Kidney tubule cell (primary cell): ENCODE data around the gene SMARCA4.

Source experiments
- DNase-seq: peaks from one replicate; pipeline ENCODE4 v3.0.0-alpha.2; 2018; ENCODE audit warnings: low spot score

The SMARCA4 gene

DNA sequence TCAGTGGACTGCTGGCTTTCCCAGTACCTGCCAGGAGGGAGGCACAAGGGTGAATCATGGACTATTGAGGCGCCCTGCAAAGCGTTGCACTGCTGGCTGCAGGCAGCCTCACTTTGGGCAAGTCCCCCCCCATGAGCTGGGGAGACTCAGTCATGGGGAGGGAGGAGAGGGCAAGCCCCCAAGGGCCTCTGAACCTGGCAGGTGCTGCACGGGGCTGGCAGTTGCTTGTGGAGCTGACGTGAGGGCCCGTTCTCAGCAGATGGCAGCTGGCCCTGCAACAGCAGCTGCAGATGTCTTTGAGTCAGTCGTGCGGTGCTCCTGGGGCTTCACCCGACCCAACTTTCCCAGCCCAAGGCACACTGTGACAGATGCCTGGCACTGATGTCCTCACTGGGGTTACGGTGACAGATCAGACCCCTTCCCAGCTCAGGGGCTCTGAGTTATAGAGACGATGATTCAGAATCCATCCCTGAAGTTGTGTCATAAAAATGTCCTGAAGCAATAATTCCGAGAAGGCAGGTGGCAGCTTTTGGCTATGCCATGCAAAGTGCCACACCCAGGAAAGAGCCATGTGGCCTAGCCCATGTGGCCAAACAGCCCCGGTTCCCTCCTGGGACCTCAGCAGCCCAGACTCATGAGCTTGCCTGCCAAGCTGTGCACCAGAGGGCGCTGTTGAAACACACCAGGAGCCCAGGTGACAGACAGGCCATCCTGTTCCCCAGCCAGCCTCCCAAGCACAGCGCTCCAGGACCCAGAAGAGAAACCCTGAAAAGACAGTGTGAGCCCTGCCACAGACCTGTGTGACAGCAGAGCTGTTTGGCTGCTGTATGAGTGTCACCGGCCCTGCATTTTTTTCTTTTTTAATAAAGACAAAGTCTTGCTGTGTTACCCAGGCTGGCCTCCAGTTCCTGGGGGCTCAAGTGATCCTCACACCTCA is 74.9 kb downstream of the SMARCA4 start:
- peak; percentile 85 for DNase-seq

DNA sequence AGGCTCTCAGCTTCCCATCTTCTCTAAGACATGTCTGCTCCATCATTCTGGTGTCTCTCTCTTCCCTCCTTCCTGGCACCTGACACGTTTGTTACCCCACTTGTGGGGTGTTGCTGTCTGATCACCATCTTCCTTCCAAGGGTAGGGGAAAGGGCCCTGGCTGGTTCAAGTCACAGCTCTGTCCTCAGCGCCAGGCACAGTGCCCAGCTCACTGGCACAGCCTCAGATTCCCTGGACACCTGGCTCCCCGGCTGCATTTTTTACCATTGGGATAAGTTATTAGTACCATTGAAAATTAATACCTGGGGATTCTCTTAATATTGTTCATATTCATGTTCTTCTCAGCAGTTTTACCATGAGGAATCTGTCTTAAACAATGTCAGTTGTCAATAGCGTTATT is 77.7 kb downstream of the SMARCA4 start:
- DNase-seq: no peak

DNA sequence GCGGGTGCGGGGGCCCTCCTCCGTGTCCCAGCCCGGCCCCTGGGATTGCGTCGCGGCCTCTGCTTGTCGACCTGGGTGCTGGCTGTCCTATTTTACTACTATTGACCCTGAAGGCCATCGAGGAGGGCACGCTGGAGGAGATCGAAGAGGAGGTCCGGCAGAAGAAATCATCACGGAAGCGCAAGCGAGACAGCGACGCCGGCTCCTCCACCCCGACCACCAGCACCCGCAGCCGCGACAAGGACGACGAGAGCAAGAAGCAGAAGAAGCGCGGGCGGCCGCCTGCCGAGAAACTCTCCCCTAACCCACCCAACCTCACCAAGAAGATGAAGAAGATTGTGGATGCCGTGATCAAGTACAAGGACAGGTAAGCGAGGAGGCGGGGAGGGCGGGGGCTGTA is 80.4 kb downstream of the SMARCA4 start:
- DNase-seq: no peak

DNA sequence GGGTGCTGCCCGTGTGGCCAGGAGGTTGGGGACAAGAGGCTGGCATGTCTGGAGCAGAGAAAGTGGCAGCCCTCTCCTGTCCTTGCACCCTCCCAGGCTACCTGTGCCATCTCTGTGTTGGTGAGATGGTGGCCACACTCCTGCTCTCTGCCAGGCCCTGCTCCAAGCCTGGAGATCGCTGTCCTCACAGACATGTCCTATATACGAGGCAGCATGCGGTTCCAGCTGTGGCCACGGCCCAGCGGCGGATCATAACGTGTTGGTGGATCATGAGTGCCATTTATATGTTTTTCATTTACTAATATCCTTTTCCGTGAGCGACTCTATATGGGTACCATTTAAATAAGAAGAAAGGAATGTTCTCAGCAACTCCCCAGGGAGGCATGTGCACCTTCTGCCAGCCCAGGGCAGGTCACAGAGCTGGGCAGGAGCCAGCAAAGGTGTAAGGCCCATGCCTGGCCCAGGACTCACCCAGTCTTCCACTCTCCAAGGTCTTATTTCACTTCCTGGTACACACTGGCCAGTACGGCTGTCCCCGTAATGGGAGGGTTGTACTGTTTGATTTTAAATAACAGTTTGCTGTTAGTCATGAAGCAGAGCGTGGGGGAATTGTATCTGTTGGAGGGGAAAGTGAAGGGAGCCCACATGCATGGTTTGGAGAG is 81.3 kb downstream of the SMARCA4 start:
- DNase-seq: peak; percentile 75

DNA sequence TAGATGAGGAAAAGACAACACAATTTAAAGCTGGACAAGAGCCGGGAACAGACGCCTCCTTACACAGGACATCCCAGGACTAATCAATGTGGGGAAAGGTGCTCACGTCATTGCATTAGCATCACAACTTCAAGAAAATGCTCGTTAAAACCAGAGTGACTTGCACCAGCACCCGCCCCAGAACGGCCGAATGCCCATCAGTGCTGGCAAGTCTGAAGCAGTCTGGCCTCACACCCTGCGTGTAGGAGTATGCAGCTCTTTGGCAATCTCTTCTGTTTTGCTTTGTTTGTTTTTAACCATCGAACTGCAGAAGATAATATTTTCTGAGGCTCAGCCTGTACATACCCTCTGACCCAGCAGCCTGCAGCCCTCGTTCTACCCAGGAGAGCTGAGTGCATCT is 83.6 kb downstream of the SMARCA4 start:
- DNase-seq: no peak

DNA sequence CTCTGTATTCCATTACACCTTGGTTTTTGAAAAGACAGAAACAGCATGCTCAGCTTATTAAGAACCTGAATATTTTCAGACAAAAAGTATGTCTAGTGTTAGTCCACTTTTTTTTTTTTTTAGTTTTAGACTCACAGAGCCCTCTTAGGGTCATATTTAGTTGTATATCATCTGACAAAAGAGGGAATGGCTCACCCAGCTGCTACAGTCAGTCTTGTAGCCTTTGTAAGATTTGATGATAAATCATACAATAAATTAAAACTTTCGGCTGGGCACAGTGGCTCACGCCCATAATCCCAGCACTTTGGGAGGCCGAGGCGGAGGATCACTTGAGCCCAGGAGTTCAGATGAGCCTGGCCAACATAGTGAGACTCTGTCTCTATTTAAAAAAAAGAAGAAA is 84.7 kb downstream of the SMARCA4 start:
- no peak for DNase-seq

DNA sequence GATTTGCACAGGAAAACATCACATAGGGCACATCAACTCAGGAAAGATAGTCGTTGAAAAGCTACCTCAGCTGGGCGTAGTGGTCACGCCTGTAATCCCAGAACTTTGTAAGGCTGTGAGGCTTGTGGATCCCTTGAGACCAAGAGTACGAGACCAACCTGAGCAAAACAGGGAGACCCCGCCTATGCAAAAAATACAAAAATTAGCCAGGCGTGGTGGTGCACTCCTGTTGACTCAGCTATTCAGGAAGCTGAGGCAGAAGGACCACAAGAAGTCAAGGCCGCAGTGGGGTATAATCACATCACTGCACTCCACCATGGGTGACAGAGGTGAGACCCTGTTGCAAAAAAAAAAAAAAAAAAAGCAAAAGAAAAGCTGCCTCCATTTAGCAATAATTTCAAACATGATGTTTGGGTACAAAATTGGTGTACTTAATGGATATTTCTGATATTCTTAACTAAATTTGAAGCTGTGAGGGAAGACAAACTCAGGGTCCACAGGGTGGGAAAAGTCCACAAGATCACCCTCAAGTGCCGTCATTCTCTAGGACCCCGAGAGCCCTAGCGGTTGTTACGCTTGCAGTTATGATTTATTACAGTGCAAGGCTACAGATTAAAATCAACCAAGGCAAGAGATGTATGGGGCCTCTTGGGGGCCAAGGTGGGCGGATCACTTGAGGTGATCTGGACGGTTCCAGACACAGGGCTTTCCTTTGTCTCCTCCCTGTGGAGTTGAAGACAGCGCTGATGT is 86.0 kb downstream of the SMARCA4 start:
- DNase-seq: no peak

DNA sequence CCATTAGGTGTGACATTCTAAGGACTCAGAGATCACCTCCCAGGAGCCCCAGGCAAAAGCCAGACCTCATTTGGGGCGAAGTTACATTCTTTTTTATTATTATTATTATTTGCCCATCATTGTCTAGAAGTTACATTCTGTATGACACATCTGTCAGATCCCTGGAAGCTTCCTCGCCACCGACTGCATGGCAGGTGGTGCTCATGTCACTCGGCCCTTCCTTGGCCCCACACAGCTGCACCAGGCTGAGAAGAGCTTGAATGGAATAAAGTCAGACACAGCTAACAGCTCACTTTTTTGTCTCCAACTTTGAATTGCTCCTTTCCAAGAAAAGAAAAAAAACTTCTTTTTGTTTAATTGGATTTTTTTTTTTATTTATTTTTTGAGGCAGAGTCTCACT is 87.0 kb downstream of the SMARCA4 start:
- DNase-seq: no peak

DNA sequence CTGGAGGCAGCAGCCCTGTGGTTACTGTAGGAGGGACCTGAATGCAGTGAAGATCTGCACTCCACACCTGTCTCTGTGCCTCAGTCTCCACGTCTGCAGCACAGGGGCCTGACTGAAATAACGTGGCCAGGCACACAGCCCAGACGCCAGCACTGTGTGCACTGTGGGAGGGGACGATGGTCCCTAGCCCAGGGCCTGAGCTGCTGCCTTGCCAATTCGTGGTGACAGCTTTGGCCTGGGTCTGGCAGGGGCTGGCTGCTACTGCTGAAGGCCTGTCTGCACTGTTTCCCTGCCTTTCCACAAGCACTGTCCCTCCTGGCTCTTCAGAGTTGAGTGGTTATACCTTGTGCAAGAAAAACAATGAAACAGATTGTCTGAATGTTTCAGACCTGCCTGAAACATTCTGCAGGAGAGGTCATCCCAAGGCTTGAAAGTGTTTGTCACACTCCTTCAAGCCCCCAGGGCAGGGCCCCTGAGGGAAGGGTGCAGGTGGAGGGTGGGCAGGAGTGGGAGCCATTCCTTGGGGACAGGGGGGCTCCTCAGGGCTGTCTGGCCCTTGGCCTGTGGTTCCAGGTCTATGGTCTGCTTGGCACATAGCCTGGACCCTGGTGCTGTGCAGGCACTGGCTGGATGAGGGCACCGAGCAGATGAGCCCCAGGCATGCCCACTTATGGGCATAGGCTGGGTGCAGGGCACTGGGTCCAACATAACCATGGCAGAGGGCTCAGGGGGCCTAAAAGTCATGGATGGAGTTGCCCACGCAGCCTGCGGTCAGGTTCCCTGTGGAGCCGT is 89.7 kb downstream of the SMARCA4 start:
- no peak for DNase-seq

DNA sequence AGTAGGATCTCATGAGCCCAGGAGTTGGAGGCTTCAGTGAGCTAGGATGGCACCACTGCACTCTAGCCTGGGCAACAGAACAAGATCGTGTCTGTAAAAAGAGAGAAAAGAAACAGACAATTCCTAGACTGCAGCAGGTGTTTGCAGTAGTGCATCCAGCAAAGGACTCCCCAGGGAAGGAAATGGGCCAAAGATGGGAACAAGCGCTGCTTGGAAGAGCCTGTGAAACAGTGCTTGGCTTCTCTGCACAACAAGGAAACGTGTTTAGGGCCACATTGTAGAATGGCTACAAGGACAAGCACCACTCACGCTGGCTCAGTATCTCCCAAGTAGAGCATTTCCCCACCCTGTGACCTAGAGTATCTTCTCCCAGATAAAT is 93.0 kb downstream of the SMARCA4 start:
- DNase-seq: no peak

DNA sequence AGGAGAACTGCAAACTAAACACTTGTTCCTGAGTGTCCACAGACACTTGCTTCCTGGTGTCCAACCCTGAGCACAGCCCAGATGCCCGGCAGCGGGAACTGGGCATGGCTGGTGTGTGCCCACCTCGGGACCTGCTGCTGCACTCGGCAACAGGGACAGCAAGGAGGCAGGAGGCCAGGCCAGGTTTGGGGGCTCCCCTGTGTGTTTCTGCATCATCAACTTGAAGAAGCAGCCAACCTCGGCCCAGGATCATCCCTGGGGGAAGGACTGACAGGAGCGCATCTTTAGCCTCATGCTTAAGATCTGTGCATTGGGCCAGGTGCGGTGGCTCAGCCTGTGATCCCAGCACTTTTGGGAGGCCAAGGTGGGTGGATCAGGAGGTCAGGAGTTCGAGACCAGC is 93.4 kb downstream of the SMARCA4 start:
- DNase-seq: no peak

DNA sequence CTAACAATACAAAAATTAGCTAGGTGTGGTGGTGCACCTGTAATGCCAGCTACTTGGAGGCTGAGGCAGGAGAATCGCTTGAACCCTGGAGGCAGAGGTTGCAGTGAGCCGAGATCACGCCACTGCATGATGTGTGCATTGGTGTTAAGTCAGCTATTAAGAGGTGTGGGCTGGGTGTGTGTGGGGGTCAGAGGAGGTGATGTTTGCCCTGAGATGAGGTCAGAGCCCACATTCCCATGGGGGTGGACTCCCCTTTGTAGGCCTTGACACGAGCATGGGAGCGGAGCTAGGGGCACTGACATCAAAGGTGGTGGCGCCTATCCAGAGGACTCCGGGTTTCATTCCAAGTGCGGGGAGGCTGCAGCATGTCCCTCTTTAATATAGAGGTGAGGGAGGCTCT is 93.8 kb downstream of the SMARCA4 start:
- no peak for DNase-seq

DNA sequence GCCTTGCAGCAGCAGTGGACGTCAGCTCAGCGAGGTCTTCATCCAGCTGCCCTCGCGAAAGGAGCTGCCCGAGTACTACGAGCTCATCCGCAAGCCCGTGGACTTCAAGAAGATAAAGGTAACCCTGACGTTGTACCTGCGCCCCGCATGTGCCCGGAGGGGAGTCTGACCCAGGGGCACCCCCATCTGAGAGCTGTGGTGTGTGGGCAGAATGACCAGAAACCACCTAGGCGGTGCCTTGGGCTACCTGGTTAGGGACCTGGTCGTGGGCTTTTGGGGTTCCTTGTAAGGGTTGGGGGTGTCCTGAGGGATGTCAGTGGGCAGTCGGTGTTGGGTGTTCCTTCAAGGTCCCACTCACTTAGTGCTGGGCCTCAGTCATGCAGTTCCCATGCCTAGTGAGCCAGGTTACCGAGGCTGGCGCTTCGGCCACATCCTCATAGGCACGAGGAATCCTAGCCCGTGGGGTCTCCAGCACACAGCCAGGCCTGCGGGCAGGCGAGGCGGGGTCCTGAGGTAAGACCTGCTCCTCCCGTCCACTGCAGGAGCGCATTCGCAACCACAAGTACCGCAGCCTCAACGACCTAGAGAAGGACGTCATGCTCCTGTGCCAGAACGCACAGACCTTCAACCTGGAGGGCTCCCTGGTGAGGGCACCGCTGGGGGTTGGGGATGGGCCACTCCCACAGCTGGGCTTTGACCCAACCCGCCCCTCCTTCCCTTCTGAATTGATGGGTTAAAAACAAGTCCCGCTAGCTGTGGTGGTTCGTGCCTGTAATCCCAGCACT is 97.6 kb downstream of the SMARCA4 start:
- DNase-seq: no peak

DNA sequence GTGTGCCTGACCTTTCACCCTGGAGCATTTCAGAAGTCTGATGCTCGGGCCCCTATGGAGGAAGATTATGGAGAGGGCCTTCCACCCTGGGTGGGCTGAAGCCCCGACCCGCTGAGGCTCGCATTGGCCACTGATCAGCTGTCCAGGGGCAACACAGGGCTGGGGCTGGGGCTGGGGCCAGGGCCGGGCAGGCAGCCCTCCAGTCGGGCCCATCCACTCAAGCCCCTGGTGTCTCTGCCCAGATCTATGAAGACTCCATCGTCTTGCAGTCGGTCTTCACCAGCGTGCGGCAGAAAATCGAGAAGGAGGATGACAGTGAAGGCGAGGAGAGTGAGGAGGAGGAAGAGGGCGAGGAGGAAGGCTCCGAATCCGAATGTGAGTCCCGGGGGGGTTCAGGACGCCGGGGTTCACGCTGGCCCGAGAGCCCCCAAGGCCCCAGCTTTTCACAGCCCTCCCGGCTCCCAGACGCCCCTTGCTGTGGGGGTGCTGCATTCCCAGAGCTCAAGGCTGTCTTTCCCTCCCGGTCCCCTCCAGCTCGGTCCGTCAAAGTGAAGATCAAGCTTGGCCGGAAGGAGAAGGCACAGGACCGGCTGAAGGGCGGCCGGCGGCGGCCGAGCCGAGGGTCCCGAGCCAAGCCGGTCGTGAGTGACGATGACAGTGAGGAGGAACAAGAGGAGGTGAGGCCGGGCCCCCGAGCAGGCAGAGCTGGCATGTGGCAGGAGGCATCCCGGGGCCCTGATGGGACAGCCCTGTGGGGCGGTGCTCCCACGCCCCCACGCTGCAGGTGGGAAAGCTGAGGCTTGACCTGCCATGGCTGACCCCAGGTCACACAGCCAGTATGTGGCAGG is 98.9 kb downstream of the SMARCA4 start:
- DNase-seq: no peak

DNA sequence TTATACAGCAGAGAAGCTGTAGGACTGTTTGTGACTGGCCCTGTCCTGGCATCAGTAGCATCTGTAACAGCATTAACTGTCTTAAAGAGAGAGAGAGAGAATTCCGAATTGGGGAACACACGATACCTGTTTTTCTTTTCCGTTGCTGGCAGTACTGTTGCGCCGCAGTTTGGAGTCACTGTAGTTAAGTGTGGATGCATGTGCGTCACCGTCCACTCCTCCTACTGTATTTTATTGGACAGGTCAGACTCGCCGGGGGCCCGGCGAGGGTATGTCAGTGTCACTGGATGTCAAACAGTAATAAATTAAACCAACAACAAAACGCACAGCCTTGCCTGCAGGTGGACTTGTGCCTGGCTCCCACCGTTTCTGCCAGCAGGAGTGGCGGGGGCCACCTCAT is 101.1 kb downstream of the SMARCA4 start:
- no peak for DNase-seq

DNA sequence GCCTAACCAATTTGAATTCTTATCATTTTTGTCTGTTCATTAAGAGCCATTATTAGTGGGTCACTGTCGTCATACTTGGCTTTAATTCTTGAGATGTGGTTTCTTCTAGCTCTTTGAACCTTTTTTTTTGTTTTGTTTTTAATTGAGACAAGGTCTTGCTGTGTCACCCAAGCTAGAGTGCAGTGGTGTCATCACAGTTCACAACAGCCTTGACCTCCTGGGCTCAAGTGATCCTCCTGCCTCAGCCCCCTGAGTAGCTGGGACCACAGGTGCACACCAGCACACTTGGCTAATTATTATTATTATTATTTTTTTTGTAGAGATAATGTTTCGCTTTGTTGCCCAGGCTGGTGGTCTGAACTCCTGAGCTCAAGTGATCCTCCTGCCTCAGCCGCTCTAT is 102.6 kb downstream of the SMARCA4 start:
- DNase-seq: no peak

DNA sequence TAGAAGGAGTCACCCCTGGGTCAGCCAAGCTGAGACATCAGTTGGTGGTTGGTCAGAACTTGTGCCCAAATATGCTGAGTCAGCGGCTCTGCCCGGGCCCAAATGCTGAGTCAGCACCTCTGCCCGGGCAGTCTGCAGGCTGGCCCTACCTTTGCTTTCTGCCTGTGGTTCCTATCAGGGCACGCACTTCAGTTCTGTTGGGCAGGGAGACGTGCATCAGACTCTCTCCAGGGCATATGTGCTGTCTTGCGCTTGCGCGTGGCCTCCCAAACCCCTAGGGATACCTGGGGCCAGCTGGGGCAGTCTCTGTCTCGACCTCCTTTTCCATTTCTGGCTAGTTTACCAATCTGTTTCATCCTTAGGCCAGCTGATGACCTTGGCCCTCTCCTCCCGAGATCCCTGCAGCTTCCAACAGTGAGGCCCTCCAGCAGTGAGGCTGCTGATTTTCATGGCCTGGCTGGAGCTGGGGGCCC is 104.0 kb downstream of the SMARCA4 start:
- DNase-seq: peak; percentile 38

DNA sequence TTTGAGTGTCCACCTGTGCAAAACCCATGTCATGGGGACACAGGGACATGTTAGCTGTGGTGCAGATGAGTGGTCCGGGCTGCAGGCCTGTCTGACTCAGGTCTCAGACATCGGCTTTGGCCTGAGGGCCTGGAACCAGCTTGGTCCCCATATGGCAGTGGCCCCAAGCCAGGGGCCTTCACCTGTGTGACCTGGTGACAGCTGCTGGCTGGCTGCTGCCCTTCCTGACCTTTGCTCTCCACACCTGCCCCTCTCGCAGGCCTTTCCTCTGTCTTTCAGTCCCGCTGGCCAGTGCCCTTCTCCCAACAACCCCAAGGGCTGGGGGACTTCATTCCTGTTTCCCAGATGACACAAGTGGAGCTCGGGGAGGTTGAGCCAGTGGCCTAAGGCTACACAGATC is 105.5 kb downstream of the SMARCA4 start:
- no peak for DNase-seq

DNA sequence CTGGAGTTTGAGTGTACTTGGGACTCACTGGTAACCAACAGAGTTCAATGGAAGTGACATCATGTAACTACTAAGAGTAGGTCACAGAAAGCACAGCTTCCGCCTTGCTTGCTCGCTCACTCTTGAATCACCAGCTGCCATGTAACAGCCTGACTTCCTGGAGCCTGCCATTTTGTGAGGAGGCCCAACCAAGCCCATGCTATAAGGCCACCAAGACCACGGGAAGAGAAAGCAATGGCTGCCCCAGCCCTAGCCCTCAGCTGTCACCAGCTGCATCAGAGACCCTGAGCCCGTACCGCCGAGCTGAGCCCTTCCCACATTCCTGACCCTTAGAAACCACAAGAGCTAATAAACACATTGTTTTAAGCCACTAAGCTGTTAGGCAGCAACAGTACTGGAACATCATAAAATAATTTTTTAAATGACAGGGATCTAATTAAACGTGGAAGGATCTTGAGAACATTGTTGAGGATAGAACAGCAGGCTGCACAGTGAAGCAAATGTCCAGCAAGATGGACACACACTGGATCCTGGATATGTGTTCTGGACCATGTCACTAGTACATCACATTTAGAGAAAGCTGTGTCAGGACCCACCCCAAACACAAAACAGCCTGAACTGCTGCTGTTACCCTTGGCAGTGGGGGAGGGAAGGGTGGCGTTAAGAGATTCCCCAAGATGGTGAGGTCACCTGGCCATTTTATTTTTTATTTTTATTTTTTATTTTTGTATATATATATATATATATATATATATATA is 106.7 kb downstream of the SMARCA4 start:
- peak; percentile 25 for DNase-seq
